ENCODE results near the gene GADD45A. TPM values are rescaled to one million over a fixed set of nuclear protein-coding genes. Genes with fewer than 3 reads are reported as not detected.

The GADD45A gene
- polyA plus RNA-seq, 3 donors = 7.5 to 14.3 (median 9.6) TPM

GRCh38 chr1:67708606-67709005 is 23.6 kb downstream of the GADD45A start:
- no peaks in the 10 kb centered on the region for H3K4me1 ChIP-seq (ENCODE audit: control insufficient read depth in 1 of 2, insufficient read depth in 2 of 2, low read length in 2 of 2)
- no peaks in the 10 kb centered on the region for H3K36me3 ChIP-seq (replicated peaks in 1 of 2; ENCODE audit: control insufficient read depth in 1 of 2, insufficient read depth in 2 of 2, low read length in 2 of 2)
- no peaks in the 10 kb centered on the region for H3K27me3 Mint-ChIP-seq (ENCODE audit: low read depth in 3 of 3)
- WGBS (ENCODE audit: insufficient coverage) = 98% methylated on average over 5 of the region's 8 CpGs
- H3K4me3 ChIP-seq (replicated peaks in 1 of 3; ENCODE audit: low read depth in 2 of 3, low read length in 3 of 3) = no peak overlapping the region
- no peak overlapping the region for H3K9ac ChIP-seq (ENCODE audit: insufficient read depth, low read length, poor library complexity, severe bottlenecking)
- H3K4me2 ChIP-seq (replicated peaks; ENCODE audit: extremely low read depth, low read length, poor library complexity, severe bottlenecking) = no peak overlapping the region
- no peak overlapping the region for H3K27ac ChIP-seq (ENCODE audit: low read depth in 1 of 2, low read length in 2 of 2)
- no peaks in the 10 kb centered on the region for H3K27me3 ChIP-seq (ENCODE audit: control insufficient read depth in 2 of 2, insufficient read depth in 2 of 2, low read length in 2 of 2)
- no peak overlapping the region for H2AFZ ChIP-seq (ENCODE audit: insufficient read depth, low read depth, low read length, poor library complexity, severe bottlenecking)
- H3K4me1 Mint-ChIP-seq = peaks cover 4% of the 10 kb centered on the region
- H3K27ac Mint-ChIP-seq = no peak overlapping the region
- H3K4me3 Mint-ChIP-seq = no peak overlapping the region
- no peaks in the 10 kb centered on the region for H4K20me1 ChIP-seq (ENCODE audit: insufficient read depth, low read length)
- no peaks in the 10 kb centered on the region for H3K79me2 ChIP-seq (ENCODE audit: insufficient read depth, low read length)
- no peaks in the 10 kb centered on the region for H3K9me3 ChIP-seq (replicated peaks in 1 of 2; ENCODE audit: control insufficient read depth in 1 of 2, insufficient read depth in 1 of 2, low read length in 2 of 2)
- DNase-seq = no peak
- no peaks in the 10 kb centered on the region for H3K36me3 Mint-ChIP-seq
- intact Hi-C loops (cut with micrococcal nuclease) = no loop called here
- no peak for TF ChIP-seq CTCF (IDR thresholded peaks at IDR 0.05)
- no peaks in the 10 kb centered on the region for H3K9me3 Mint-ChIP-seq

- H2AFZ ChIP-seq (ENCODE audit: insufficient read depth, low read depth, low read length, poor library complexity, severe bottlenecking) = no peak overlapping the region
Measured at GRCh38 chr1:67710417-67710816, 25.4 kb downstream of the GADD45A start.

More at GRCh38 chr1:67710417-67710816, 25.4 kb downstream of the GADD45A start:
- 100% methylated on average over 3 of the region's 5 CpGs for WGBS (ENCODE audit: insufficient coverage)
- Histone ChIP-seq H3K79me2 (ENCODE audit: insufficient read depth, low read length) (no peaks in the 10 kb centered on the region), H3K36me3 (replicated peaks in 1 of 2; ENCODE audit: control insufficient read depth in 1 of 2, insufficient read depth in 2 of 2, low read length in 2 of 2) (no peaks in the 10 kb centered on the region), H3K4me2 (replicated peaks; ENCODE audit: extremely low read depth, low read length, poor library complexity, severe bottlenecking) (no peak overlapping the region), H3K9me3 (replicated peaks in 1 of 2; ENCODE audit: control insufficient read depth in 1 of 2, insufficient read depth in 1 of 2, low read length in 2 of 2) (no peaks in the 10 kb centered on the region), H3K9ac (ENCODE audit: insufficient read depth, low read length, poor library complexity, severe bottlenecking) (no peak overlapping the region), H3K4me1 (ENCODE audit: control insufficient read depth in 1 of 2, insufficient read depth in 2 of 2, low read length in 2 of 2) (no peaks in the 10 kb centered on the region), H3K27me3 (ENCODE audit: control insufficient read depth in 2 of 2, insufficient read depth in 2 of 2, low read length in 2 of 2) (no peaks in the 10 kb centered on the region), H3K4me3 (replicated peaks in 1 of 3; ENCODE audit: low read depth in 2 of 3, low read length in 3 of 3) (no peak overlapping the region), H3K27ac (ENCODE audit: low read depth in 1 of 2, low read length in 2 of 2) (no peak overlapping the region), H4K20me1 (ENCODE audit: insufficient read depth, low read length) (no peaks in the 10 kb centered on the region)
- Mint-ChIP-seq H3K4me1 (peaks cover 6% of the 10 kb centered on the region), H3K9me3 (no peaks in the 10 kb centered on the region), H3K4me3 (no peak overlapping the region), H3K36me3 (no peaks in the 10 kb centered on the region), H3K27me3 (ENCODE audit: low read depth in 3 of 3) (no peaks in the 10 kb centered on the region), H3K27ac (no peak overlapping the region)
- TF ChIP-seq CTCF (IDR thresholded peaks at IDR 0.05) = no peak
- intact Hi-C loops (cut with micrococcal nuclease) = no loop called here
- no peak for DNase-seq
